Measurements from ENCODE around the gene GPC5.

- no peak for TF ChIP-seq CTCF (conservative IDR thresholded peaks at IDR 0.05; ENCODE audit: low read length)
- no peak for TF ChIP-seq EZH2phosphoT487 (IDR thresholded peaks at IDR 0.05; ENCODE audit: borderline replicate concordance, low read depth, low read length)
Observed at GRCh38 chr13:91748416-91749089, 350.1 kb downstream of the GPC5 start.

Data from OCI-LY7 (cell line).